HCT116 (cell line): Measurements from ENCODE around the gene ATG10. TPM values are rescaled to one million over a fixed set of nuclear protein-coding genes. Genes with fewer than 3 reads are reported as not detected.

Experiments used
- ATAC-seq: fragments of 200-7000 bp; cut with Tn5 transposase; 2 replicates; pipeline ENCODE4 v1.9.1; 2020; ENCODE audit warnings: mild to moderate bottlenecking, moderate library complexity
- BruUV-seq: library from RNA; stranded (reverse); fragments of 400-500 nt; replicated peaks from 2 replicates; lab custom pipeline; 2021; lab: Mats Ljungman, UMichigan
- CTCF ChIA-PET: fragments of 300-600 bp; sonication (Branson Sonifier 250); formaldehyde crosslinking; loops from one replicate; lab custom pipeline; 2021; ENCODE audit warnings: antibody characterized with exemption; lab: Charles Lee
- POLR2A ChIA-PET: fragments of 300-600, 350-600 bp; sonication (Branson Sonifier 250); formaldehyde crosslinking; loops from one replicate; lab custom pipeline; 2021; ENCODE audit warnings: antibody characterized with exemption; lab: Charles Lee
- RAD21 ChIA-PET, 2 experiments: fragments of 300-600 bp; sonication (Branson Sonifier 250); formaldehyde crosslinking; loops; one replicate each; lab custom pipeline; 2023; ENCODE audit warnings: low total read pairs in 2 of 2; ENCODE audit not compliant: uncharacterized antibody in 2 of 2, unreplicated experiment in 2 of 2, low non-redundant PET in 1 of 2; lab: Charles Lee
- DNase-seq: peaks from one replicate; pipeline ENCODE4 v3.0.0-alpha.2; 2010; ENCODE audit warnings: low read depth, low spot score
- H2AFZ ChIP-seq: fragments of 200-600 bp; shearing (Covaris generic), sonication (generic); 2 replicates; pipeline ENCODE4 v1.6.1; 2017; ENCODE audit warnings: low read depth, mixed run types, mixed read lengths, antibody characterized with exemption, low read length; ENCODE audit not compliant: poor library complexity, severe bottlenecking
- H3K27ac ChIP-seq: 2 replicates; pipeline ENCODE4 v1.5.1; 2012; ENCODE audit warnings: low read depth, low read length
- H3K27me3 ChIP-seq: fragments of 200-600 bp; sonication (generic); 2 replicates; pipeline ENCODE4 v1.6.1; 2016; ENCODE audit warnings: mixed run types, low read length, mixed read lengths; ENCODE audit not compliant: insufficient read depth
- H3K36me3 ChIP-seq, 2 experiments: fragments of 200-500 bp in 1 of 2; fragments of 200-600 bp in 1 of 2; sonication (Bioruptor generic) in 1 of 2; sonication (generic) in 1 of 2; 2 replicates each; pipeline versions ENCODE4 v1.5.1 to v1.6.1; 2014 to 2016; ENCODE audit warnings: low read length in 2 of 2, inconsistent platforms in 1 of 2, mixed read lengths in 1 of 2, mixed run types in 1 of 2; ENCODE audit not compliant: insufficient read depth in 2 of 2, control insufficient read depth in 1 of 2
- H3K4me1 ChIP-seq, 2 experiments: fragments of 200-600 bp in 1 of 2; sonication (generic) in 1 of 2; 2 replicates each; pipeline versions ENCODE4 v1.5.1 to v1.6.1; 2012 to 2017; ENCODE audit warnings: low read length in 2 of 2, inconsistent platforms in 1 of 2, mild to moderate bottlenecking in 1 of 2, mixed read lengths in 1 of 2, mixed run types in 1 of 2, moderate library complexity in 1 of 2; ENCODE audit not compliant: insufficient read depth in 2 of 2, control insufficient read depth in 1 of 2
- H3K4me2 ChIP-seq: fragments of 200-600 bp; sonication (generic); 2 replicates; pipeline ENCODE4 v1.6.1; 2017; ENCODE audit warnings: mixed run types, low read length, mixed read lengths
- H3K4me3 ChIP-seq, 2 experiments: fragments of 200-600 bp in 1 of 2; sonication (generic) in 1 of 2; replicated peaks in 1 of 2; 2 replicates each; pipeline ENCODE4 v1.5.1; 2011 to 2016; ENCODE audit warnings: low read length in 2 of 2, control low read depth in 1 of 2, low read depth in 1 of 2, mild to moderate bottlenecking in 1 of 2, mixed read lengths in 1 of 2, mixed run types in 1 of 2
- H3K79me2 ChIP-seq: fragments of 200-600 bp; sonication (generic); 2 replicates; pipeline ENCODE4 v1.6.1; 2017; ENCODE audit warnings: mild to moderate bottlenecking, mixed run types, low read length, moderate library complexity, mixed read lengths; ENCODE audit not compliant: insufficient read depth
- H3K9ac ChIP-seq: fragments of 200-600 bp; sonication (generic); 2 replicates; pipeline ENCODE4 v1.6.1; 2016; ENCODE audit warnings: low read length, mixed read lengths
- H3K9me2 ChIP-seq: fragments of 200-600 bp; sonication (generic), shearing (Covaris generic); 2 replicates; pipeline ENCODE4 v1.6.1; 2017; ENCODE audit warnings: mixed run types, mild to moderate bottlenecking, moderate library complexity; ENCODE audit not compliant: insufficient read depth
- H3K9me3 ChIP-seq, 2 experiments: fragments of 200-500 bp in 1 of 2; fragments of 200-600 bp in 1 of 2; sonication (Bioruptor generic) in 1 of 2; sonication (generic) in 1 of 2; 2 replicates each; pipeline ENCODE4 v1.6.1; 2014 to 2017; ENCODE audit warnings: low read length in 2 of 2, mixed read lengths in 2 of 2, inconsistent platforms in 1 of 2, low read depth in 1 of 2, mild to moderate bottlenecking in 1 of 2, mixed run types in 1 of 2, moderate library complexity in 1 of 2; ENCODE audit not compliant: control insufficient read depth in 1 of 2, insufficient read depth in 1 of 2
- H4K20me1 ChIP-seq: fragments of 200-600 bp; sonication (generic), shearing (Covaris generic); 2 replicates; pipeline ENCODE4 v1.6.1; 2017; ENCODE audit warnings: mixed run types, mild to moderate bottlenecking, moderate library complexity; ENCODE audit not compliant: insufficient read depth
- CTCF ChIP-seq, 3 experiments: fragments of 200-600 bp in 1 of 3; sonication (generic) in 1 of 3; IDR thresholded peaks in 2 of 3; conservative IDR thresholded peaks in 1 of 3; 2 replicates each; pipeline ENCODE4 v1.5.1; 2012 to 2017; ENCODE audit warnings: low read depth in 2 of 3, low read length in 2 of 3, antibody characterized with exemption in 1 of 3, borderline replicate concordance in 1 of 3, control low read depth in 1 of 3, mild to moderate bottlenecking in 1 of 3, mixed read lengths in 1 of 3, mixed run types in 1 of 3, moderate library complexity in 1 of 3; ENCODE audit not compliant: insufficient read depth in 1 of 3
- EGR1 ChIP-seq: IDR thresholded peaks from 2 replicates; pipeline ENCODE4 v1.6.1; 2012; ENCODE audit warnings: low read depth
- EZH2phosphoT487 ChIP-seq: fragments of 200-600 bp; IDR thresholded peaks from 2 replicates; pipeline ENCODE4 v1.6.1; 2018; ENCODE audit warnings: antibody characterized with exemption, borderline replicate concordance
- RAD21 ChIP-seq: IDR thresholded peaks from 2 replicates; pipeline ENCODE4 v1.6.1; 2012; ENCODE audit warnings: low read depth, mild to moderate bottlenecking
- ZBTB33 ChIP-seq: IDR thresholded peaks from 2 replicates; pipeline ENCODE4 v1.6.1; 2011; ENCODE audit warnings: mild to moderate bottlenecking, low read length, moderate library complexity; ENCODE audit not compliant: insufficient replicate concordance; ENCODE audit errors: extremely low read depth
- ZFX ChIP-seq: fragments of 450-650 bp; IDR thresholded peaks from 2 replicates; pipeline ENCODE4 v1.6.1; 2017
- intact Hi-C: fragments of 100-400 bp; cut with micrococcal nuclease; formaldehyde crosslinking; loops from 2 replicates; pipeline ENCODE4 v1.10.0; 2022
- total RNA-seq: library from RNA; stranded (reverse); gene quantifications from one replicate; pipeline ENCODE4 v1.2.1, GENCODE V29; 2021; ENCODE audit not compliant: unreplicated experiment

The ATG10 gene
- total RNA-seq, 1 experiment from 2014 or later, result 9.4 TPM

GRCh38 chr5:82296929-82297328 lies 325.1 kb downstream of the ATG10 start:
- no TSS peak for BruUV-seq
- no peaks in the 10 kb centered on the region for H3K9me2 ChIP-seq
- no peak for DNase-seq
- H3K4me2 ChIP-seq, result no peak overlapping the region
- ChIA-PET CTCF (no interaction called here), POLR2A (no interaction called here), RAD21 (no interaction called here)
- no peak for ATAC-seq
- no peak overlapping the region for H3K27ac ChIP-seq
- no peak overlapping the region for H3K9ac ChIP-seq
- H3K36me3 ChIP-seq, result no peaks in the 10 kb centered on the region
- intact Hi-C loops, result no loop called here
- TF ChIP-seq CTCF (IDR thresholded peaks at IDR 0.05 in 2 of 3, conservative IDR thresholded peaks at IDR 0.05 in 1 of 3; ENCODE audit: borderline replicate concordance in 1 of 3, insufficient read depth in 1 of 3, low read depth in 2 of 3, low read length in 2 of 3) (0 out of 6 replicates have a peak, but pooled peaks of 1 of the 3 experiments have one; percentile 7), ZFX (no peak), RAD21 (peak; percentile 34; the same call in 1 of the 2 replicates)
- H3K27me3 ChIP-seq, result no peaks in the 10 kb centered on the region
- no peaks in the 10 kb centered on the region for H3K4me1 ChIP-seq
- no peak overlapping the region for H2AFZ ChIP-seq
- H3K4me3 ChIP-seq, result no peak overlapping the region
- no peaks in the 10 kb centered on the region for H3K79me2 ChIP-seq
- H3K9me3 ChIP-seq, result no peaks in the 10 kb centered on the region
- no peaks in the 10 kb centered on the region for H4K20me1 ChIP-seq

- ChIA-PET POLR2A (no interaction called here), RAD21 (no interaction called here), CTCF (no interaction called here)
- Histone ChIP-seq H3K4me1 (no peaks in the 10 kb centered on the region), H3K79me2 (no peaks in the 10 kb centered on the region), H3K9ac (no peak overlapping the region), H2AFZ (no peak overlapping the region), H3K9me3 (no peaks in the 10 kb centered on the region), H3K36me3 (no peaks in the 10 kb centered on the region), H3K4me3 (no peak overlapping the region), H3K4me2 (no peak overlapping the region), H3K9me2 (no peaks in the 10 kb centered on the region), H4K20me1 (no peaks in the 10 kb centered on the region; the same call in 1 of the 2 replicates), H3K27ac (no peak overlapping the region), H3K27me3 (no peaks in the 10 kb centered on the region)
- DNase-seq, result no peak
- intact Hi-C loops, result no loop called here
- BruUV-seq, result no TSS peak
- no peak for ATAC-seq
- TF ChIP-seq EZH2phosphoT487 (no peak), EGR1 (no peak), ZBTB33 (no peak)
Observed at GRCh38 chr5:82297711-82298110, 325.9 kb downstream of the ATG10 start.
